HG03045 (cell line): ENCODE data around the gene NEMF.
A peak's percentile ranks its signal among the peaks of the same experiment; 100 is the strongest.
"Not testable (repeated sequence)": the region's sequence is repeated elsewhere in the genome, so short reads cannot be mapped to it uniquely, and the experiment has no call there.

Experiments used
- ATAC-seq: cut with Tn5 transposase; IDR thresholded peaks from one replicate; pipeline ENCODE4 v1.9.1; 2021; ENCODE audit warnings: mild to moderate bottlenecking, moderate library complexity; ENCODE audit not compliant: unreplicated experiment

Gene NEMF, protein sequence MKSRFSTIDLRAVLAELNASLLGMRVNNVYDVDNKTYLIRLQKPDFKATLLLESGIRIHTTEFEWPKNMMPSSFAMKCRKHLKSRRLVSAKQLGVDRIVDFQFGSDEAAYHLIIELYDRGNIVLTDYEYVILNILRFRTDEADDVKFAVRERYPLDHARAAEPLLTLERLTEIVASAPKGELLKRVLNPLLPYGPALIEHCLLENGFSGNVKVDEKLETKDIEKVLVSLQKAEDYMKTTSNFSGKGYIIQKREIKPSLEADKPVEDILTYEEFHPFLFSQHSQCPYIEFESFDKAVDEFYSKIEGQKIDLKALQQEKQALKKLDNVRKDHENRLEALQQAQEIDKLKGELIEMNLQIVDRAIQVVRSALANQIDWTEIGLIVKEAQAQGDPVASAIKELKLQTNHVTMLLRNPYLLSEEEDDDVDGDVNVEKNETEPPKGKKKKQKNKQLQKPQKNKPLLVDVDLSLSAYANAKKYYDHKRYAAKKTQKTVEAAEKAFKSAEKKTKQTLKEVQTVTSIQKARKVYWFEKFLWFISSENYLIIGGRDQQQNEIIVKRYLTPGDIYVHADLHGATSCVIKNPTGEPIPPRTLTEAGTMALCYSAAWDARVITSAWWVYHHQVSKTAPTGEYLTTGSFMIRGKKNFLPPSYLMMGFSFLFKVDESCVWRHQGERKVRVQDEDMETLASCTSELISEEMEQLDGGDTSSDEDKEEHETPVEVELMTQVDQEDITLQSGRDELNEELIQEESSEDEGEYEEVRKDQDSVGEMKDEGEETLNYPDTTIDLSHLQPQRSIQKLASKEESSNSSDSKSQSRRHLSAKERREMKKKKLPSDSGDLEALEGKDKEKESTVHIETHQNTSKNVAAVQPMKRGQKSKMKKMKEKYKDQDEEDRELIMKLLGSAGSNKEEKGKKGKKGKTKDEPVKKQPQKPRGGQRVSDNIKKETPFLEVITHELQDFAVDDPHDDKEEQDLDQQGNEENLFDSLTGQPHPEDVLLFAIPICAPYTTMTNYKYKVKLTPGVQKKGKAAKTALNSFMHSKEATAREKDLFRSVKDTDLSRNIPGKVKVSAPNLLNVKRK

DNA sequence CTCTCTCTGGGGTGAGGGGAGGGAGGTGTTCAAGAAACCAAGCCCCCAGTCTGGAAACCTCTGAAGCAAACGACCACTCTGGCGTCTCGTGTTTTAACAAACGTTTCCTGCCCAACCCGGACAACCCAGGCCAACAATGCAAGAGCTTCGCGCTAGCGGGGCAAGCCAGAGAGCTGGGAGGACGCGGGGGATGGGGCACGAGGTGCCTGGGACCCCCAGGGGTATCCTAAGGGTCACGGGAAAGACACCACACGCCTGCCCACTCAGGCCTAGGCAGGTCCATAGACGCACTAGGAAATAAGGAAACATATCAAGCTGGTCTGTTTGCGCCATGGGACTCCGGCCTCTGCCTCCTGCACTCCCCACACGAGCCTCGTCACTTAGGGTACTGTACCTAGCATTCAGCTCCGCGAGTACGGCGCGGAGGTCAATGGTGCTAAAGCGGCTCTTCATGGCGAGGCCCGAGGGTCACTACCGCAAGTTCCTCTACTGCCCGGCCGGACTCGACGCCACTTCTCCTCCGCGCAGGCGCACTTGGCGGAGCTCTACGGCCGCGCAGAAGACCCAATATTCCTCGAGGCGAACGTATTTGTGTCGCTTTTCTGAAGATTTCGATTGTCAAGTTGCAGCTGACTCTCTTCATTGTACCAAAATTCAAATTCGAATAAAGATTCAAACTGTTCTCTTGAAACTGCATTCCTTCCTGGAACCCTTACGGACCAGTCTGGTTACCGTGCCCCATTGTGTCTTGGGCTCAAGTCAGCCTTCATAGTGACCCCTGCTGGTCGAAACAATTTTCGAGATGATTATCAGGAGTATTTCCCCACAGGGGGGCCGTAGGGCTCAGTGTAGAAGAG, at the start of gene NEMF:
TSS of gene NEMF (minus strand) at position 488 of the 857 bp plus-strand sequence. CDS start at position 453, 35 bp downstream.
- ATAC-seq: peak; percentile 81

DNA sequence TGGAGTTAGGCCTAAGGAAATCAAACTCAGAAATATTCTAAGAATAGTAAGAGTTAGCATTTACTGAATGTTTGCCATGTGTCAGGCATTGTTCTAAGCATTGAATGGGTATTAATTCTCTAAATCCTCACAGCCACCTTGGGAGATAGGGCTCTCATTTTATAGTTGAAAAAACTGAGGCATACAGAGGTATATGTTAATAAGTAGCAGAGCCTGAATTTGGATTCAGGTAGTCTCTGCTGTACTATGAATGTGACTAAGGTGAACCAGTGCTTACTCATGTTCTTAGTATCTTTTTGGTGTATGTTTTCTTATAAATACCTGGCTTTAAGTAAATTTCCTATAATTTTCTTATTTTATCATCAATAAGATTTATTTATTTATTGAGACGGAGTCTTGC, 48.4 kb upstream of the NEMF start:
- no peak for ATAC-seq

DNA sequence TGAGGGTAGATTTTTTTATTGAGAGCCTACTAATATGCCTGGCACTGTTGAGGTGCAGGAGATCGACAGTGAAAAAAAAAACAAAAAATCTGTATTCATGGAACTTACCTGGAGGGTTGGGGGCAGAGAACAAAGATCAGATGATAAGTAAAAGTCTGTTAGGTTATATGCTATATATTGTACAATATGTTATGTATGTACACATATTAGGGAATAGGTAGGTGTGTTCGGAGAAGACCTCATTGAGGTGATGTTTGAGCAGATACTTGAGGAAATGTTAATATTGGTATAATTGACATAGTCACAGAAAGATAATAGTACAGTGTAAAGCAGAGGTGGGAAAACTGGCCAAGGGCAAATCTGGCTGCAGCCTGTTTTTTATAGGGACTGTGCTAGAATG, 45.9 kb upstream of the NEMF start:
- no peak for ATAC-seq

GRCh38 chr14:49897965-49898364, 45.4 kb upstream of the NEMF start:
- ATAC-seq: no peak

GRCh38 chr14:49897414-49897813, 44.8 kb upstream of the NEMF start:
- no peak for ATAC-seq

GRCh38 chr14:49896966-49897365, 44.4 kb upstream of the NEMF start:
- no peak for ATAC-seq

DNA sequence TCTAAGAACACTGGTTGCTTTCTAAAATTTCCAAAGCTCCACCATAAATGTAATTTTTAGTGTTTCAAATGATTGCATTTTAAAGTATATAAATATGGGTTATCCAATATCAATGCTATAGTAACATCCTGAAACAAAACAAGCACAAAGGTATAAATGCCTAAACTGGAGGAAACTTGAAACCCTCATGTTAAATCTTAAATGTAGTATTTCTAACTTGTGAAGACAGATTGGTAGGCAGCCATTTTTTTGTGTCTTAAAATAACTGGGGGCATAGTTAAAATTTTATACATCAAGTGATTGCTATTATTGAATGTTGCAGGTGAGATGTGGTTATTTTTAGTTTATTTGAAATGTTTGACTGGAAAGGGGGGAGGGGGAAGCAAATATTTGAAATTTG, 43.7 kb upstream of the NEMF start:
- ATAC-seq: not testable (repeated sequence)

DNA sequence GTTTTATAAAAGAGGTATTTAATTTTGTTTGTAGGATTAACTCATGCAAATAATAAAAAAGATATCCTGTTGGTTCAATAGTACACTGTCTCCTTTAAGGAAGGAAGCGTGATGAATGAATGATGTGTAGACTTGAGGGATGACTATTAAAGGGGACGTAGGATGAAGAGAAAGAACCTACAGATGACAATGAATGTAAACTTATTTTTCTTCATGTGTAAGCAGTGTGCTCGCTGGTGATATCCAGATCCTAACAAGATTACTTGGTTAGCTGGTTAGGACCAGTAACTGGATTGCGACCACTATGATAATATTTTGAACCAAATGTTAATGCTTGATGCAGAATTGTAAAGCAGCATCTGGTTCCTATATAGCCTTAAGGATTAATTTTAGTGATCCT, 42.9 kb upstream of the NEMF start:
- ATAC-seq: no peak

- ATAC-seq: not testable (repeated sequence)
Observed at GRCh38 chr14:49894214-49895107, 41.9 kb upstream of the NEMF start.

DNA sequence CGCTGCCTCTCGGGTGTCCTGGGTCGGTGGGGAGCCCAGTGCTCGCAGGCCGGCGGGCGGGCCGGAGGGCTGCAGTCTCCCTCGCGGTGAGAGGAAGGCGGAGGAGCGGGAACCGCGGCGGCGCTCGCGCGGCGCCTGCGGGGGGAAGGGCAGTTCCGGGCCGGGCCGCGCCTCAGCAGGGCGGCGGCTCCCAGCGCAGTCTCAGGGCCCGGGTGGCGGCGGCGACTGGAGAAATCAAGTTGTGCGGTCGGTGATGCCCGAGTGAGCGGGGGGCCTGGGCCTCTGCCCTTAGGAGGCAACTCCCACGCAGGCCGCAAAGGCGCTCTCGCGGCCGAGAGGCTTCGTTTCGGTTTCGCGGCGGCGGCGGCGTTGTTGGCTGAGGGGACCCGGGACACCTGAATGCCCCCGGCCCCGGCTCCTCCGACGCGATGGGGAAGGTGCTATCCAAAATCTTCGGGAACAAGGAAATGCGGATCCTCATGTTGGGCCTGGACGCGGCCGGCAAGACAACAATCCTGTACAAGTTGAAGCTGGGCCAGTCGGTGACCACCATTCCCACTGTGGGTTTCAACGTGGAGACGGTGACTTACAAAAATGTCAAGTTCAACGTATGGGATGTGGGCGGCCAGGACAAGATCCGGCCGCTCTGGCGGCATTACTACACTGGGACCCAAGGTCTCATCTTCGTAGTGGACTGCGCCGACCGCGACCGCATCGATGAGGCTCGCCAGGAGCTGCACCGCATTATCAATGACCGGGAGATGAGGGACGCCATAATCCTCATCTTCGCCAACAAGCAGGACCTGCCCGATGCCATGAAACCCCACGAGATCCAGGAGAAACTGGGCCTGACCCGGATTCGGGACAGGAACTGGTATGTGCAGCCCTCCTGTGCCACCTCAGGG, 41.0 kb upstream of the NEMF start:
- peak; percentile 50 for ATAC-seq

GRCh38 chr14:49892636-49893308, 40.2 kb upstream of the NEMF start, which contains the start of gene ARF6:
Gene ARF6 (plus strand): TSS chr14:49893082. CDS start chr14:49893737, 655 bp downstream.
- peak; percentile 86 for ATAC-seq

DNA sequence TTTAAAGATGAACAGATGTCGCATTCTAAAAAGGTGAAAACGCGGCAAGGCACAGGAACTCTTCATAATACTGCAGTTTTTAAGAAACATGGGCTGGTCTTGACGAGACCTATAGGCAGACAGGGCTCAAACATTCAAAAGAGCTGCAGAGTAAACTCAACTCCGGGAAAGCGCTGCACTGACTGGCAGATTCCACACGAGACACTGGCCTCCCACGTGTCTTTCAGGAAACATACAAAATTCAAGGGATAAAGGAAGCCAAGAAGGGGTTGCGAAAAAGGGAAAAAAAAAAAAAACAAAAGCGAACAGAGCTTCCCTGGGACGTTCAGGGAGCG, 39.7 kb upstream of the NEMF start:
- ATAC-seq: peak; percentile 25

- no peak for ATAC-seq
Observed at GRCh38 chr14:49888293-49888692, 35.7 kb upstream of the NEMF start.

- ATAC-seq: no peak
Observed at GRCh38 chr14:49886523-49886922, 33.9 kb upstream of the NEMF start.

DNA sequence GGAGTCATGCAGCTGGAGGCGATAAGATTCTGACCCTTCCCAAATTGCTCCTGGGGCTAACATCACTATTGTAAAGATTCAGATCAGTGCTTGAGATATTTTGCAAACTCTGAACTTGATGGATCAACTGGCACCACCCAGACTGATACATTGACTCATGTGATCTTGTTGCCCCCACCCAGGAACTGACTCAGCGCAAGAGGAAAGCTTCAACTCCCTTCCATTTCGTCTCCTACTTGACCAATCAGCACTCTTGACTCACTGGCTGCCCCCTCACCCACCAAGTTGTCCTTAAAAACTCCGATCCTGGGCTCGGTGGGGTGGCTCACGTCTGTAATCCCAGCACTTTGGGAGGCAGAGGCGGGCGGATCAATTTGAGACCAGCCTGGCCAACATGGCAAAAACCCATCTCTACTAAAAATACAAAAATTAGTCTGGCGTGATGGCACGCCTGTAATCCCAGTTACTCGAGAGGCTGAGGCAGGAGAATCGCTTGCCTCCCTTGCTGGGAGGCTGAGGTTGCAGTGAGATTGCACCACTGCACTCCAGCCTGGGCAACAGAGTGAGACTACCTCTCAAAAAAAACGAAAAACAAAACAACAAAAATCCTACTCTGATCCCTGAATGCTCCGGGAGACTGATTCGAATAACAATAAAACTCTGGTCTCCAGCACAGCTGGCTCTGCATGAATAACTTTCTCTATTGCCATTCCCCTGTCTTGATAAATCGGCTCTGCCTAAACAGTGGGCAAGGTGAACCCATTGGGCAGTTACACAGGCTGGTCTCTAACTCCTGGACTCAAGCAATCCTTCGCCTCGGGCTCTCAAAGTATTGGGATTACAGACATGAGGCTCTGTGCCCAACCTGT, 30.5 kb upstream of the NEMF start:
- ATAC-seq: no peak

DNA sequence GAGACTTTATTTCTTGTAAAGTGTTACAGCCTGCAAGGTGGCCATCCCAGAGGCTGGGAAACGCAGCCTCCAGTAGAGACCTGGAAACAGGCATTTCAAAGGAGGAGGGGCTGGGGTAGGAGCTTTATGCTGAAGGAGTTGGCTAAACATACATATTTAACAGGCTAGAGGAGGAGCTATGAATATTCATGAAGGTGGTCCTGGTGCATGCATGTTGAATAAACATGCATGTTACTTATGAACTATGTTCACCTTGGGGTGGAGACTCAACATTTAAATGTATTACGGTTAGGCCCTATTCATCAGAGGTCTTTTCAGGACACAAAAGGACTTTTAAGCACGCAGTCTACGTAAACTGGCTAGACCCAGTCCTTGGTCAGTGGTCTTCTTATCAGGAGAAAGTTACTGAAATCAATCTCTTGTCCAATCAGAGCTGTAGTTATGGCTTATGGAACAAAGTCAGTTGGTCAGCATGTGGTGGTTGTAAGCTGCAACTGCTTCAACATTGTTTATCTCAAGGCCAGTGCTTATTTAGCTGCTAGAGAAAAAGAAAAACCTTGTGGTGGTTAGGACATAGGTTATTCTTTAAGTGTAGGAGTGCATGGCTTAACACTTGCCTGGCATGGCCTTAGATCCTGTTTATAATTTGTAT, 28.9 kb upstream of the NEMF start:
- no peak for ATAC-seq
